Measurements from ENCODE around the gene CPNE8. TPM values are rescaled to one million over a fixed set of nuclear protein-coding genes. Genes with fewer than 3 reads are reported as not detected.

Gene CPNE8
- total RNA-seq, 1 experiment from 2014 or later: 23.6 TPM

DNA sequence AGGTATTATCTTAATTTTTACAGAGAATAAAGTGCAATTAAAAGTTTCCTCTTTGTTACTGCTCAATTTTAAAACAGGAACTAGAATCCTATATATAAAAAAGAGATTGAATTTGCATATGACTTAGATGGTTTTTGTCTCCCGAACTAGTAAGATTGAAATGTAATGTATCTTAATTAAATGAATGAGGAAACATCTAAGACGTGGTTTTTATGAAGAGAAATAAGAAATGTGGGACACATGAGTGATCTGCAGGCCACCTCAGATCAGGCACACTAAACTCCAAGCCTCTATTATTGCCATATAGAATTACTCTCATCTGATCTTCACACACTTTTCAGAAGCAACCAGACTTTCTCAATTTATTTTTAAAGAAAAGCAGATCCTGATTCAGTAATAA lies 158.6 kb downstream of the CPNE8 start:
- in situ Hi-C loops (cut with HindIII; ENCODE audit: low pct_unique_long_range_greater_than_20kb, low sequenced_read_pairs): no loop called here
- ATAC-seq: no peak

DNA sequence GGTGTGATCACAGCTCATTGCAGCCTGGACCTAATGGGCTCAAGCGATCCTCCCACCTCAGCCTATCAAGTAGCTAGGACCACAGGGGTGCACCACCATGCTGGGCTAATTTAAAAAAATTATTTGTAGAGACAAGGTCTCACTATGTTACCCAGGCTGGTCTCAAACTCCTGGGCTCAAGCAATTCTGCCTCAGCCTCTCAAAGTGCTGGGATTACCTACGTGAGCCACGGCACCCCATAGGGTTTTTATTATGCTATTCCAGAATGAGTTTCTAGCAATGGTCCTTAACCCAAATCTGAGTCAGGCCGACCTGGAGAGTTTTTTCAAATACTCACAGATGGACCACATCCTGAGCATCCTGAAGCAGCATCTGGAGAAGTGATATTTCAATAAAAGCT lies 159.8 kb downstream of the CPNE8 start:
- ATAC-seq: no peak
- CTCF ChIA-PET: no interaction called here
- DNase-seq (ENCODE audit: low read depth, low spot score): no peak
- POLR2A ChIA-PET: no interaction called here
- Histone ChIP-seq H3K27ac (ENCODE audit: low read length) (no peak overlapping the region), H3K9me3 (ENCODE audit: control insufficient read depth, insufficient read depth, low read depth, low read length) (no peaks in the 10 kb centered on the region), H3K36me3 (ENCODE audit: control insufficient read depth, insufficient read depth, low read length) (no peaks in the 10 kb centered on the region), H3K4me3 (ENCODE audit: low read depth in 2 of 2, low read length in 2 of 2) (no peak overlapping the region), H3K27me3 (ENCODE audit: control insufficient read depth, insufficient read depth, low read length) (no peaks in the 10 kb centered on the region), H3K4me1 (ENCODE audit: control insufficient read depth, insufficient read depth, low read length) (no peaks in the 10 kb centered on the region)
- no TSS peak for BruUV-seq (replicated peaks)
- in situ Hi-C loops (cut with HindIII; ENCODE audit: low pct_unique_long_range_greater_than_20kb, low sequenced_read_pairs) (no loop called here), intact Hi-C loops (cut with micrococcal nuclease; ENCODE audit: unreplicated experiment) (no loop called here)
- TF ChIP-seq, protein P1, sequence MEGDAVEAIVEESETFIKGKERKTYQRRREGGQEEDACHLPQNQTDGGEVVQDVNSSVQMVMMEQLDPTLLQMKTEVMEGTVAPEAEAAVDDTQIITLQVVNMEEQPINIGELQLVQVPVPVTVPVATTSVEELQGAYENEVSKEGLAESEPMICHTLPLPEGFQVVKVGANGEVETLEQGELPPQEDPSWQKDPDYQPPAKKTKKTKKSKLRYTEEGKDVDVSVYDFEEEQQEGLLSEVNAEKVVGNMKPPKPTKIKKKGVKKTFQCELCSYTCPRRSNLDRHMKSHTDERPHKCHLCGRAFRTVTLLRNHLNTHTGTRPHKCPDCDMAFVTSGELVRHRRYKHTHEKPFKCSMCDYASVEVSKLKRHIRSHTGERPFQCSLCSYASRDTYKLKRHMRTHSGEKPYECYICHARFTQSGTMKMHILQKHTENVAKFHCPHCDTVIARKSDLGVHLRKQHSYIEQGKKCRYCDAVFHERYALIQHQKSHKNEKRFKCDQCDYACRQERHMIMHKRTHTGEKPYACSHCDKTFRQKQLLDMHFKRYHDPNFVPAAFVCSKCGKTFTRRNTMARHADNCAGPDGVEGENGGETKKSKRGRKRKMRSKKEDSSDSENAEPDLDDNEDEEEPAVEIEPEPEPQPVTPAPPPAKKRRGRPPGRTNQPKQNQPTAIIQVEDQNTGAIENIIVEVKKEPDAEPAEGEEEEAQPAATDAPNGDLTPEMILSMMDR (IDR thresholded peaks at IDR 0.05): no peak
- TF ChIP-seq TCF7L2 (IDR thresholded peaks at IDR 0.05; ENCODE audit: low read depth, low read length) (no peak), SIN3A (IDR thresholded peaks at IDR 0.05; ENCODE audit: borderline replicate concordance, insufficient read depth, low read depth, low read length) (no peak), POLR2AphosphoS5 (IDR thresholded peaks at IDR 0.05; ENCODE audit: low read depth, low read length) (no peak)

More for the DNA sequence above, 158.6 kb downstream of the CPNE8 start:
- no peaks in the 10 kb centered on the region for H3K27me3 ChIP-seq (ENCODE audit: control insufficient read depth, insufficient read depth, low read length)
- BruUV-seq (replicated peaks): no TSS peak
- no peaks in the 10 kb centered on the region for H3K9me3 ChIP-seq (ENCODE audit: control insufficient read depth, insufficient read depth, low read depth, low read length)
- ChIA-PET POLR2A (no interaction called here), CTCF (no interaction called here)
- no peaks in the 10 kb centered on the region for H3K36me3 ChIP-seq (ENCODE audit: control insufficient read depth, insufficient read depth, low read length)
- H3K27ac ChIP-seq (ENCODE audit: low read length): no peak overlapping the region
- H3K4me3 ChIP-seq (ENCODE audit: low read depth in 2 of 2, low read length in 2 of 2): no peak overlapping the region
- no peaks in the 10 kb centered on the region for H3K4me1 ChIP-seq (ENCODE audit: control insufficient read depth, insufficient read depth, low read length)
- intact Hi-C loops (cut with micrococcal nuclease; ENCODE audit: unreplicated experiment): no loop called here
- TF ChIP-seq, protein P1 (IDR thresholded peaks at IDR 0.05): no peak
- TF ChIP-seq SIN3A (IDR thresholded peaks at IDR 0.05; ENCODE audit: borderline replicate concordance, insufficient read depth, low read depth, low read length): no peak
- TF ChIP-seq, protein P2, sequence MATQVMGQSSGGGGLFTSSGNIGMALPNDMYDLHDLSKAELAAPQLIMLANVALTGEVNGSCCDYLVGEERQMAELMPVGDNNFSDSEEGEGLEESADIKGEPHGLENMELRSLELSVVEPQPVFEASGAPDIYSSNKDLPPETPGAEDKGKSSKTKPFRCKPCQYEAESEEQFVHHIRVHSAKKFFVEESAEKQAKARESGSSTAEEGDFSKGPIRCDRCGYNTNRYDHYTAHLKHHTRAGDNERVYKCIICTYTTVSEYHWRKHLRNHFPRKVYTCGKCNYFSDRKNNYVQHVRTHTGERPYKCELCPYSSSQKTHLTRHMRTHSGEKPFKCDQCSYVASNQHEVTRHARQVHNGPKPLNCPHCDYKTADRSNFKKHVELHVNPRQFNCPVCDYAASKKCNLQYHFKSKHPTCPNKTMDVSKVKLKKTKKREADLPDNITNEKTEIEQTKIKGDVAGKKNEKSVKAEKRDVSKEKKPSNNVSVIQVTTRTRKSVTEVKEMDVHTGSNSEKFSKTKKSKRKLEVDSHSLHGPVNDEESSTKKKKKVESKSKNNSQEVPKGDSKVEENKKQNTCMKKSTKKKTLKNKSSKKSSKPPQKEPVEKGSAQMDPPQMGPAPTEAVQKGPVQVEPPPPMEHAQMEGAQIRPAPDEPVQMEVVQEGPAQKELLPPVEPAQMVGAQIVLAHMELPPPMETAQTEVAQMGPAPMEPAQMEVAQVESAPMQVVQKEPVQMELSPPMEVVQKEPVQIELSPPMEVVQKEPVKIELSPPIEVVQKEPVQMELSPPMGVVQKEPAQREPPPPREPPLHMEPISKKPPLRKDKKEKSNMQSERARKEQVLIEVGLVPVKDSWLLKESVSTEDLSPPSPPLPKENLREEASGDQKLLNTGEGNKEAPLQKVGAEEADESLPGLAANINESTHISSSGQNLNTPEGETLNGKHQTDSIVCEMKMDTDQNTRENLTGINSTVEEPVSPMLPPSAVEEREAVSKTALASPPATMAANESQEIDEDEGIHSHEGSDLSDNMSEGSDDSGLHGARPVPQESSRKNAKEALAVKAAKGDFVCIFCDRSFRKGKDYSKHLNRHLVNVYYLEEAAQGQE (IDR thresholded peaks at IDR 0.05; ENCODE audit: insufficient read depth in 1 of 2, low read depth in 2 of 2, low read length in 1 of 2): no peak
- TF ChIP-seq POLR2AphosphoS5 (IDR thresholded peaks at IDR 0.05; ENCODE audit: low read depth, low read length): no peak
- TF ChIP-seq TCF7L2 (IDR thresholded peaks at IDR 0.05; ENCODE audit: low read depth, low read length): no peak
- no peak for DNase-seq (ENCODE audit: low read depth, low spot score)

Data from Panc1 (cell line).